Adrenal gland (tissue), 12 donors: ENCODE results near the gene RSBN1. TPM values are rescaled to one million over a fixed set of nuclear protein-coding genes. Genes with fewer than 3 reads are reported as not detected.
A peak's percentile ranks its signal among the peaks of the same experiment; 100 is the strongest.

Experiments
- DNase-seq, 7 donors: peaks; one replicate each; pipeline ENCODE4 v3.0.0-alpha.2; 2019 to 2020
- H3K27ac ChIP-seq, 5 donors: fragments of 200-600 bp; sonication (generic) in 4 of 5; 1 replicate in 3 of 5; 2 replicates in 2 of 5; pipeline versions ENCODE4 v1.5.1 to v1.8.0; 2016 to 2020; ENCODE audit warnings: mild to moderate bottlenecking in 1 of 5
- H3K27me3 ChIP-seq: fragments of 200-600 bp; 2 replicates; pipeline ENCODE4 v1.8.0; 2021
- H3K36me3 ChIP-seq, 2 donors: fragments of 200-600 bp; replicated peaks in 1 of 2; 1 replicate in 1 of 2; 2 replicates in 1 of 2; pipeline versions ENCODE4 v1.5.1 to v1.8.0; 2018 to 2022
- H3K4me1 ChIP-seq, 2 donors: fragments of 200-600 bp; replicated peaks in 1 of 2; 1 replicate in 1 of 2; 2 replicates in 1 of 2; pipeline versions ENCODE4 v1.5.1 to v1.8.0; 2018 to 2021
- H3K4me3 ChIP-seq, 4 donors: fragments of 200-600 bp; sonication (generic) in 3 of 4; one replicate each; pipeline ENCODE4 v1.5.1; 2016 to 2018
- H3K9me3 ChIP-seq, 3 donors: fragments of 200-600 bp; sonication (generic) in 1 of 3; replicated peaks in 1 of 3; 1 replicate in 2 of 3; 2 replicates in 1 of 3; pipeline versions ENCODE4 v1.5.1 to v1.8.0; 2016 to 2021
- POLR2A ChIP-seq, 2 donors: fragments of 450-650 bp; IDR thresholded peaks; one replicate each; pipeline ENCODE4 v1.6.1; 2017; ENCODE audit warnings: antibody characterized with exemption in 2 of 2, mild to moderate bottlenecking in 2 of 2, moderate library complexity in 1 of 2
- WGBS, 4 donors: extraction: QIAGEN DNeasy Blood & Tissue Kit in 2 of 4; methylation state at CpG; one replicate each; pipeline versions ENCODE4 v1.1.5 to v1.1.7; 2013 to 2017; 5-methylcytosine and 5-hydroxymethylcytosine counted together
- intact Hi-C, 2 donors: fragments of 100-400 bp; cut with DNase I; formaldehyde crosslinking; loops; one replicate each; pipeline versions ENCODE4 v1.14.1 to v1.15.0; 2022 to 2023
- polyA plus RNA-seq, 3 donors: library from polyadenylated mRNA; stranded (reverse); fragments of 200-250 nt in 2 of 3; fragments of 350-450 nt in 1 of 3; fragmentation: Illumina TruSeq in 1 of 3; extraction: RNeasy Lipid Tissue Mini Kit (QIAGEN cat#74804) in 1 of 3; gene quantifications; one replicate each; pipeline ENCODE4 v1.2.3, GENCODE V29; 2013 to 2014
- total RNA-seq, 9 donors: library from RNA; depleted of rRNA in 4 of 9; stranded (reverse); fragments of >200 nt in 4 of 9; fragments of 120-200 nt in 1 of 9; fragmentation: NEBNext Ultra II Directional in 1 of 9; extraction: Animal tissue kit (Norgen Biotek cat#: 25700) in 1 of 9; gene quantifications; one replicate each; pipeline versions ENCODE4 v1.1.0 to v1.2.4, GENCODE V29; 2013 to 2023
- TF ChIP-seq, protein P1 (sequence below), 6 experiments: fragments of 450-650 bp in 4 of 6; fragments of 200-600 bp in 2 of 6; sonication (generic) in 1 of 6; IDR thresholded peaks; 1 replicate in 5 of 6; 2 replicates in 1 of 6; pipeline versions ENCODE4 v1.5.1 to v1.8.0; 2016 to 2021; ENCODE audit warnings: antibody characterized with exemption in 6 of 6, mild to moderate bottlenecking in 2 of 6, moderate library complexity in 1 of 6
- donor health status: healthy with polysubstance abuse.
- donor health status: Bipolar disorder and iron deficiency.
- donor health status: DM: yes; HTN: yes; CAD: no.
- donor health status: DM: no; HTN: no; CAD: no.
- donor health status: DM: no; HTN: no; CAD: no.
- donor health status: DM: yes; HTN: yes; CAD: no.

Gene RSBN1
- total and polyA plus RNA-seq, 12 donors = 3.9 to 33.0 (median 15.4) TPM

DNA sequence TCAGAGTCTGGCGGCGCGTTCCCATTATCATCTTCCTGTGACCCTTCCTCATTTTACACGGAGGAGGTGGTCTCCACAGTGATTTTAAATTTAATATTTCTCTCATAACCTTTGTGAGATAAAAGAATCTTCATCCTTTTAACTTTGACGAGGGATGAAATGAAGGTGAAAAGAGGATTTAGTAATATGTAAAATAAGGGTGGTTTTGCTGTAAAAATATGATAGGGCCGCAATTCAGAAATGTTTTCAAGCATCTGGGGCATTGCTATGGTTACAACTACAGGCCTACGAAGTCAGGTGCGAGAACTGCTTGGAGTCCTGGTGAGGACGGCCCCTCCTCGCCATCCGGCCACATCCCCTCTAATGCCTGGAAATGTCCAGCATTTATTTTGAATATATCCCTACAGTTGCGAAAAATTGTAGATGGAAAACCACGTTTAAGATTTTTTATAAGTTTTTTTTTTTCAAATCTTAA lies 422 bp upstream of the RSBN1 start:
- peak overlapping the region; percentile 15 to 97 (median 66) for H3K27ac ChIP-seq
- DNase-seq = peak in 6 of 7 donors; percentile 20 to 66 (median 36)
- intact Hi-C loops = no loop called here
- H3K4me3 ChIP-seq = peak overlapping the region in 3 of 4 donors; percentile 7 to 97 (median 17)
- TF ChIP-seq, protein P1, sequence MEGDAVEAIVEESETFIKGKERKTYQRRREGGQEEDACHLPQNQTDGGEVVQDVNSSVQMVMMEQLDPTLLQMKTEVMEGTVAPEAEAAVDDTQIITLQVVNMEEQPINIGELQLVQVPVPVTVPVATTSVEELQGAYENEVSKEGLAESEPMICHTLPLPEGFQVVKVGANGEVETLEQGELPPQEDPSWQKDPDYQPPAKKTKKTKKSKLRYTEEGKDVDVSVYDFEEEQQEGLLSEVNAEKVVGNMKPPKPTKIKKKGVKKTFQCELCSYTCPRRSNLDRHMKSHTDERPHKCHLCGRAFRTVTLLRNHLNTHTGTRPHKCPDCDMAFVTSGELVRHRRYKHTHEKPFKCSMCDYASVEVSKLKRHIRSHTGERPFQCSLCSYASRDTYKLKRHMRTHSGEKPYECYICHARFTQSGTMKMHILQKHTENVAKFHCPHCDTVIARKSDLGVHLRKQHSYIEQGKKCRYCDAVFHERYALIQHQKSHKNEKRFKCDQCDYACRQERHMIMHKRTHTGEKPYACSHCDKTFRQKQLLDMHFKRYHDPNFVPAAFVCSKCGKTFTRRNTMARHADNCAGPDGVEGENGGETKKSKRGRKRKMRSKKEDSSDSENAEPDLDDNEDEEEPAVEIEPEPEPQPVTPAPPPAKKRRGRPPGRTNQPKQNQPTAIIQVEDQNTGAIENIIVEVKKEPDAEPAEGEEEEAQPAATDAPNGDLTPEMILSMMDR (IDR thresholded peaks at IDR 0.05) = peak in 1 of 6 experiments; percentile 20
- peak in 1 of 2 donors; percentile 19 for TF ChIP-seq POLR2A (IDR thresholded peaks at IDR 0.05)
- H3K9me3 ChIP-seq = no peaks in the 10 kb centered on the region
- H3K4me1 ChIP-seq = peaks cover 23 to 30% of the 10 kb centered on the region in 2 donors
- no peaks in the 10 kb centered on the region for H3K36me3 ChIP-seq
- H3K27me3 ChIP-seq = no peaks in the 10 kb centered on the region
- 11 to 20% (median 18%) methylated on average over 13 of the region's 13 CpGs for WGBS, 4 donors

DNA sequence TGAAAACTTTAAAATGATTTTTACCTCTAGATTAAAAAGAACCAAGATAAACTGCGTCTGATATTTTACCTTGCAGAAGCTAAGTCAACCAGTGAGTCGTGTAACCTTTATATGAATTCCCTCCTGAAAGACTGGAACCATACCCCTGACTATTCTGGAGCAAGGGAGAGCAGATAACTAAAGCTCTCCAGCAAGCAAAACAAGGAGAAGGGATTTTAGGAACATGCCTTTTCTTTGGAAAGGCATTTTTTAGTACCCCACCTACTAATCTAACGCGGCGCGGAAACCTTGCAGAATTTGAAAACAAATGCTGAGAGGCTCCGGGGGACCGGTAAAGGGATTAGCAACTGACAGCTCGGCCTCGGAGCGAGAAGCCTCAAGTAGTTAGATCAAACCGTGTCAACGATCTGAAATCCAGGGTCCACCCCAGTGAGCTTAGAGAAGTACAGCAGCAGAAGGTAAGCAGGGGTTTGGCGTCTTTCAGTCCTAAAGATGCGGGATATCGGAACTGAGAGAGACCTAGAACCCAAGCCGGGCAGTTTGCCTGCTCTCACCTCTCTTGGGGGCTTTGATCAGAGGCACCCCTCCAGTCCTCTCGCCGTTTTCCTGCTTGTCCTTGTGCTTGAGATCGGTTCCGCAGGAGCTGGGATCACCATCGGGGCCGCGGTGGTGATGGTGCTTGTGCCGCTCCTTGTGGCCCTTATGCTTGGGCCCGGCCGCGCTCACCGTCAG lies 954 bp downstream of the RSBN1 start:
- intact Hi-C loops = no loop called here
- H3K36me3 ChIP-seq = no peaks in the 10 kb centered on the region
- H3K27ac ChIP-seq = peak overlapping the region; percentile 78 to 99 (median 95)
- TF ChIP-seq, protein P1 (IDR thresholded peaks at IDR 0.05) = no peak
- no peak for TF ChIP-seq POLR2A (IDR thresholded peaks at IDR 0.05)
- peaks cover 23 to 30% of the 10 kb centered on the region in 2 donors for H3K4me1 ChIP-seq
- H3K27me3 ChIP-seq = no peaks in the 10 kb centered on the region
- 0% methylated on average over 20 to 29 of the region's 29 CpGs for WGBS, 4 donors
- H3K9me3 ChIP-seq = no peaks in the 10 kb centered on the region
- peak in 6 of 7 donors; percentile 28 to 83 (median 40) for DNase-seq
- H3K4me3 ChIP-seq = peak overlapping the region; percentile 52 to 99 (median 81)

GRCh38 chr1:113809670-113810602 lies 2.3 kb downstream of the RSBN1 start:
- Histone ChIP-seq H3K4me3 (peak overlapping the region in 1 of 4 donors; percentile 97), H3K9me3 (no peaks in the 10 kb centered on the region), H3K27me3 (no peaks in the 10 kb centered on the region), H3K36me3 (no peaks in the 10 kb centered on the region), H3K4me1 (peaks cover 27 to 36% of the 10 kb centered on the region in 2 donors), H3K27ac (peak overlapping the region in 2 of 5 donors; percentile 30 to 95)
- TF ChIP-seq, protein P1 (IDR thresholded peaks at IDR 0.05) = no peak
- no peak for TF ChIP-seq POLR2A (IDR thresholded peaks at IDR 0.05)
- intact Hi-C loops = loop anchor here in 1 of 2 donors (10.0 kb wide), 1 partner anchor 55 kb away; the partner anchor contains the start of gene PHTF1
- WGBS, 4 donors = 36 to 46% (median 39%) methylated on average over 5 of the region's 5 CpGs
- DNase-seq = peak in 1 of 7 donors; percentile 21
